ENCODE measurements around the gene TM9SF1. TPM values are rescaled to one million over a fixed set of nuclear protein-coding genes. Genes with fewer than 3 reads are reported as not detected.

The TM9SF1 gene
- polyA plus RNA-seq, 2 of the 4 experiments (the other 2 are of a cell fraction): 48.0 to 62.2 TPM

GRCh38 chr14:24215495-24216344 is 20.5 kb upstream of the TM9SF1 start, which contains the start of gene MDP1 (continued):
- TF ChIP-seq REST (IDR thresholded peaks at IDR 0.05): 0 out of 2 replicates have a peak, but pooled peaks have one; percentile 29
- TF ChIP-seq CHD2 (IDR thresholded peaks at IDR 0.05; ENCODE audit: low read length, partially characterized antibody): no peak
- no peak for TF ChIP-seq NPAS2 (CRISPR knock-in tag; IDR thresholded peaks at IDR 0.05; ENCODE audit: borderline replicate concordance)
- TF ChIP-seq SMC3 (IDR thresholded peaks at IDR 0.05): 0 out of 3 replicates have a peak, but pooled peaks have one; percentile 18
- no peak for TF ChIP-seq BHLHE40 (IDR thresholded peaks at IDR 0.05; ENCODE audit: low read depth, low read length)
- no peak for TF ChIP-seq CBX2 (IDR thresholded peaks at IDR 0.05; ENCODE audit: borderline replicate concordance, low read depth)
- TF ChIP-seq HOXB5 (CRISPR knock-in tag; IDR thresholded peaks at IDR 0.05): no peak
- no peak for TF ChIP-seq HES2 (IDR thresholded peaks at IDR 0.05)

DNA sequence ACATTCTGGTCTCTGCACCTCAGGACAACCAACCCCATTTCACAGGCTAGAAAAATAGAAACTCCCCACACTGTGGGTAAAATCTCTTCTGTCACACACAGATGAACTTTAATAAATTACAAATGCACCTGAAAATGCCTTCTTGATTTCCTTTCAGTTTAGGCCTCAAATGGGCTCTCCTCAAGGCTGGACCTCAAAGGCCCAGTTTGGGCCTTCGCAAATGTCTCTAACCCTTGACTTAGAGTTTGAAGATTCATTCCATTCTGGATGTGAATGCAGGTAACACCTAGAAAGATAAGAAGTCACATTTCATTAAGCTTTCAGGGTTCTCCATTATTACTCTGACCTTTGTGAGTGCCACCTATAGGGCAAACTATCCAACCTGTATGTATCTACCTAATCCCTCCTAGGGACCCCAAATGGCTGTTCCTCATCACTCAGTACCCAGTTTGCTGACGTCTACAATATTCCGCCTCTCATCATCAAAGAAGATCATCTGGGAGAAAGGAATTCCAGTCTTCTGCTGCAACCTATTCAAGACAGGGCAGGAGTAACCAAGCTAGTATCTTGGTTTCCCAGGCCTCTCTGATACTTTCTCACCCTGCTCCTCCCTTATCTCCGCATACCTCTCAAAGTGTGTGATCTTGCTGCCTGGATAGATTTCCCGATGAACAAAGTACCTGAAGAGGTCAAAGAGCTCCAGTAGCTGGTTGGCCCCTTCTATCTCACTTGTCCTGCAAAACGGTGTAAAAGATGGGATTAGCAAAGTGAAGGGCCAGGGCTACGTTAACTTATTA is 18.8 kb upstream of the TM9SF1 start:
- 93% methylated on average over 7 of the region's 7 CpGs for WGBS (ENCODE audit: missing lambda C conversion rate)
- H3K9me3 ChIP-seq: no peaks in the 10 kb centered on the region
- peak overlapping the region; percentile 72 for H3K4me2 ChIP-seq
- H3K4me1 ChIP-seq: peaks cover 24% of the 10 kb centered on the region
- no peak for ATAC-seq
- H3K4me3 ChIP-seq: peak overlapping the region; percentile 57
- TF ChIP-seq HOXB13 (CRISPR knock-in tag; IDR thresholded peaks at IDR 0.05; ENCODE audit: low read depth) (no peak), RAD21 (conservative IDR thresholded peaks at IDR 0.05 in 1 of 2, IDR thresholded peaks at IDR 0.05 in 1 of 2) (no peak), KDM1A (IDR thresholded peaks at IDR 0.05; ENCODE audit: low read depth) (no peak), RNF2 (IDR thresholded peaks at IDR 0.05; ENCODE audit: borderline replicate concordance, low read depth) (no peak), NPAS2 (CRISPR knock-in tag; IDR thresholded peaks at IDR 0.05; ENCODE audit: borderline replicate concordance) (no peak), ZSCAN20 (CRISPR knock-in tag; IDR thresholded peaks at IDR 0.05) (no peak)
- TF ChIP-seq, protein P1, sequence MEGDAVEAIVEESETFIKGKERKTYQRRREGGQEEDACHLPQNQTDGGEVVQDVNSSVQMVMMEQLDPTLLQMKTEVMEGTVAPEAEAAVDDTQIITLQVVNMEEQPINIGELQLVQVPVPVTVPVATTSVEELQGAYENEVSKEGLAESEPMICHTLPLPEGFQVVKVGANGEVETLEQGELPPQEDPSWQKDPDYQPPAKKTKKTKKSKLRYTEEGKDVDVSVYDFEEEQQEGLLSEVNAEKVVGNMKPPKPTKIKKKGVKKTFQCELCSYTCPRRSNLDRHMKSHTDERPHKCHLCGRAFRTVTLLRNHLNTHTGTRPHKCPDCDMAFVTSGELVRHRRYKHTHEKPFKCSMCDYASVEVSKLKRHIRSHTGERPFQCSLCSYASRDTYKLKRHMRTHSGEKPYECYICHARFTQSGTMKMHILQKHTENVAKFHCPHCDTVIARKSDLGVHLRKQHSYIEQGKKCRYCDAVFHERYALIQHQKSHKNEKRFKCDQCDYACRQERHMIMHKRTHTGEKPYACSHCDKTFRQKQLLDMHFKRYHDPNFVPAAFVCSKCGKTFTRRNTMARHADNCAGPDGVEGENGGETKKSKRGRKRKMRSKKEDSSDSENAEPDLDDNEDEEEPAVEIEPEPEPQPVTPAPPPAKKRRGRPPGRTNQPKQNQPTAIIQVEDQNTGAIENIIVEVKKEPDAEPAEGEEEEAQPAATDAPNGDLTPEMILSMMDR (IDR thresholded peaks at IDR 0.05): no peak; the same call in 2 of the 3 replicates
- no peak for FAIRE-seq
- CTCF ChIA-PET: interaction anchor here (0.7 to 4.3 kb wide), 7 partner anchors 8 to 82 kb away, joined by 3 to 31 read pairs (median 4); partner anchors contain the start of genes PSME2, RNF31 and TINF2
- POLR2A ChIA-PET: interaction anchor here (0.6 to 3.6 kb wide), 12 partner anchors 8 to 218 kb away, joined by 3 to 36 read pairs (median 4); partner anchors contain the start of genes DHRS1, EMC9, IPO4 and NOP9
- peak overlapping the region; percentile 93 to 96 for H3K27ac ChIP-seq
- DNase-seq (ENCODE audit: low read depth in 1 of 2, low spot score in 1 of 2): no peak
